IMR-90 (cell line): Measurements from ENCODE around the gene LRRC57. TPM values are rescaled to one million over a fixed set of nuclear protein-coding genes. Genes with fewer than 3 reads are reported as not detected.

Source experiments
- polyA plus RNA-seq, 3 experiments: library from polyadenylated mRNA; depleted of rRNA; stranded (reverse); fragments of >200 nt; gene quantifications; 2 replicates each; pipeline ENCODE4 v1.2.3, GENCODE V29; 2012; ENCODE audit warnings: low replicate concordance in 1 of 3
- total RNA-seq: library from RNA; depleted of rRNA; stranded (reverse); fragments of >200 nt; gene quantifications from 2 replicates; pipeline ENCODE4 v1.2.3, GENCODE V29; 2012; rRNA removed

Gene LRRC57
- total and polyA plus RNA-seq, 2 of the 4 experiments (the other 2 are of a cell fraction): 9.5 to 11.3 TPM

Other genes with a start within 250 kb of the LRRC57 start
- under 0.01 and 1.4 TPM in 2 replicates for gene CAPN3, start 189.3 kb downstream of the LRRC57 start, total RNA-seq
- 1.0 and 1.1 TPM in 2 replicates for gene CAPN3, start 189.3 kb downstream of the LRRC57 start, polyA plus RNA-seq (2012; rRNA removed)
- 87.5 and 107 TPM in 2 replicates for gene ZNF106, start 57.7 kb downstream of the LRRC57 start, total RNA-seq
- gene ZNF106, start 57.7 kb downstream of the LRRC57 start, polyA plus RNA-seq (2012; rRNA removed): 19.2 TPM in 2 replicates
- gene SNAP23, start 53.2 kb downstream of the LRRC57 start, total RNA-seq: 36.0 and 72.5 TPM in 2 replicates
- gene SNAP23, start 53.2 kb downstream of the LRRC57 start, polyA plus RNA-seq (2012; rRNA removed): 37.2 and 45.5 TPM in 2 replicates
- 22.4 and 29.2 TPM in 2 replicates for gene HAUS2, start within 50 bp of the LRRC57 start, total RNA-seq
- gene HAUS2, start within 50 bp of the LRRC57 start, polyA plus RNA-seq (2012; rRNA removed): 12.3 and 18.4 TPM in 2 replicates
- gene STARD9, start 26.8 kb upstream of the LRRC57 start, total RNA-seq: 3.1 and 3.2 TPM in 2 replicates
- gene STARD9, start 26.8 kb upstream of the LRRC57 start, polyA plus RNA-seq (2012; rRNA removed): 2.0 and 2.2 TPM in 2 replicates
- gene CDAN1, start 188.3 kb upstream of the LRRC57 start, total RNA-seq: 4.7 TPM in 2 replicates
- gene CDAN1, start 188.3 kb upstream of the LRRC57 start, polyA plus RNA-seq (2012; rRNA removed): 5.6 and 6.3 TPM in 2 replicates